KMS-11 (cell line): ENCODE measurements around the gene PCDHGA10.
"Not testable (repeated sequence)": the region's sequence is repeated elsewhere in the genome, so short reads cannot be mapped to it uniquely, and the experiment has no call there.

ENCODE experiments used
- H2AFZ ChIP-seq: fragments of 200-600 bp; sonication (generic); 2 replicates; pipeline ENCODE4 v1.6.1; 2016; ENCODE audit warnings: antibody characterized with exemption, mixed run types, low read depth
- H3K27ac ChIP-seq: fragments of 200-600 bp; sonication (generic); 2 replicates; pipeline ENCODE4 v1.6.1; 2016; ENCODE audit warnings: mild to moderate bottlenecking, mixed run types
- H3K27me3 ChIP-seq: fragments of 200-600 bp; sonication (generic); 2 replicates; pipeline ENCODE4 v1.6.1; 2017; ENCODE audit warnings: mild to moderate bottlenecking, low read depth, mixed run types, moderate library complexity; ENCODE audit not compliant: insufficient read depth
- H3K36me3 ChIP-seq: fragments of 200-600 bp; sonication (generic); 2 replicates; pipeline ENCODE4 v1.6.1; 2017; ENCODE audit warnings: mild to moderate bottlenecking, mixed run types; ENCODE audit not compliant: insufficient read depth
- H3K4me1 ChIP-seq: fragments of 200-600 bp; sonication (generic); 2 replicates; pipeline ENCODE4 v1.6.1; 2016; ENCODE audit warnings: mild to moderate bottlenecking, low read depth, mixed run types; ENCODE audit not compliant: poor library complexity, severe bottlenecking
- H3K4me2 ChIP-seq: fragments of 200-600 bp; sonication (generic); 2 replicates; pipeline ENCODE4 v1.7.0; 2016; ENCODE audit warnings: mild to moderate bottlenecking, mixed run types
- H3K4me3 ChIP-seq: fragments of 200-600 bp; sonication (generic); IDR thresholded peaks from 2 replicates; pipeline ENCODE4 v1.6.1; 2017; ENCODE audit warnings: low read depth, low read length, mixed read lengths; ENCODE audit not compliant: insufficient read depth
- H3K79me2 ChIP-seq: fragments of 200-600 bp; sonication (generic); 2 replicates; pipeline ENCODE4 v1.6.1; 2016; ENCODE audit warnings: low read depth, mixed run types; ENCODE audit not compliant: insufficient read depth
- H3K9ac ChIP-seq: fragments of 200-600 bp; sonication (generic); 2 replicates; pipeline ENCODE4 v1.6.1; 2016; ENCODE audit warnings: mild to moderate bottlenecking, mixed run types
- H4K20me1 ChIP-seq: fragments of 200-600 bp; sonication (generic); 2 replicates; pipeline ENCODE4 v1.6.1; 2016; ENCODE audit warnings: mild to moderate bottlenecking, mixed run types; ENCODE audit not compliant: insufficient read depth
- TF ChIP-seq, protein P1 (sequence below): fragments of 200-600 bp; sonication (generic); conservative IDR thresholded peaks from 2 replicates; pipeline ENCODE4 v1.6.1; 2017; ENCODE audit warnings: low read depth, mild to moderate bottlenecking, antibody characterized with exemption, low read length, moderate library complexity, mixed read lengths

The PCDHGA10 gene

DNA sequence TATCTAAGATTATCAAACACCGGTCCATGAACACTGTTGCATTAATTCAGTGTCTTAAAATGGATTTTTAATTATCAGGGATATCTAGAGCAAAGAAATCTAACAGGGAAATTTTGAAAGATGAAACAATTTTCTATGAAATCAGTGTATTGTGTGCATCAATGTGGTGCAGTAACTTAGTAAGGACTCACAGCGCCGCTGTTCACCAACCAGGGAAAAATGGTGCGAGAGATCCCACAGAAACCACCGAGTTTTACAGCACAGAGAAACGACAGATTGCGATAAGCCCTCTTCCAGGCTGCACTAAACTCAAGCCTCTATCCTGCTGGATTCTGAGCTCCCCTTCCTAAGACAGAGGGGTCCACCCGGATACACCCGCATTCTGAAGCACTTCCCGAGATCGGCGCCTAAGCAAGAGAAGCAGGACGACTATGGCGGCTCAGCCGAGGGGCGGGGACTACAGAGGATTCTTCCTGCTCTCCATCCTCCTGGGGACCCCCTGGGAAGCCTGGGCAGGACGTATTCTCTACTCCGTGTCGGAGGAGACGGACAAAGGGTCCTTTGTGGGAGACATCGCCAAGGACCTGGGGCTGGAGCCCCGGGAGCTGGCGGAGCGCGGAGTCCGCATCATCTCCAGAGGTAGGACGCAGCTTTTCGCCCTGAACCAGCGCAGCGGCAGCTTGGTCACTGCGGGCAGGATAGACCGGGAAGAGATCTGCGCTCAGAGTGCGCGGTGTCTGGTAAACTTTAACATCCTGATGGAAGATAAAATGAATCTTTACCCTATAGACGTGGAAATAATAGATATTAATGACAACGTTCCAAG lies 30.1 kb upstream of the PCDHGA10 start, which contains the start of gene PCDHGA7:
PCDHGA7 (plus strand) TSS at position 274 of the 826 bp plus-strand sequence; CDS start at position 432, 158 bp downstream.
- no peak within 1 kb of the TSS for H3K4me2 ChIP-seq
- no peak within 1 kb of the TSS for H3K9ac ChIP-seq
- no peak within 1 kb of the TSS for H2AFZ ChIP-seq
- no peaks in the 10 kb centered on the region for H3K79me2 ChIP-seq
- no peaks in the 10 kb centered on the region for H4K20me1 ChIP-seq
- no peak within 1 kb of the TSS for H3K4me3 ChIP-seq
- no peaks in the 10 kb centered on the region for H3K4me1 ChIP-seq
- TF ChIP-seq, protein P1, sequence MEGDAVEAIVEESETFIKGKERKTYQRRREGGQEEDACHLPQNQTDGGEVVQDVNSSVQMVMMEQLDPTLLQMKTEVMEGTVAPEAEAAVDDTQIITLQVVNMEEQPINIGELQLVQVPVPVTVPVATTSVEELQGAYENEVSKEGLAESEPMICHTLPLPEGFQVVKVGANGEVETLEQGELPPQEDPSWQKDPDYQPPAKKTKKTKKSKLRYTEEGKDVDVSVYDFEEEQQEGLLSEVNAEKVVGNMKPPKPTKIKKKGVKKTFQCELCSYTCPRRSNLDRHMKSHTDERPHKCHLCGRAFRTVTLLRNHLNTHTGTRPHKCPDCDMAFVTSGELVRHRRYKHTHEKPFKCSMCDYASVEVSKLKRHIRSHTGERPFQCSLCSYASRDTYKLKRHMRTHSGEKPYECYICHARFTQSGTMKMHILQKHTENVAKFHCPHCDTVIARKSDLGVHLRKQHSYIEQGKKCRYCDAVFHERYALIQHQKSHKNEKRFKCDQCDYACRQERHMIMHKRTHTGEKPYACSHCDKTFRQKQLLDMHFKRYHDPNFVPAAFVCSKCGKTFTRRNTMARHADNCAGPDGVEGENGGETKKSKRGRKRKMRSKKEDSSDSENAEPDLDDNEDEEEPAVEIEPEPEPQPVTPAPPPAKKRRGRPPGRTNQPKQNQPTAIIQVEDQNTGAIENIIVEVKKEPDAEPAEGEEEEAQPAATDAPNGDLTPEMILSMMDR: no peak
- no peaks in the 10 kb centered on the region for H3K36me3 ChIP-seq
- H3K27me3 ChIP-seq: no peaks in the 10 kb centered on the region
- no peak within 1 kb of the TSS for H3K27ac ChIP-seq

DNA sequence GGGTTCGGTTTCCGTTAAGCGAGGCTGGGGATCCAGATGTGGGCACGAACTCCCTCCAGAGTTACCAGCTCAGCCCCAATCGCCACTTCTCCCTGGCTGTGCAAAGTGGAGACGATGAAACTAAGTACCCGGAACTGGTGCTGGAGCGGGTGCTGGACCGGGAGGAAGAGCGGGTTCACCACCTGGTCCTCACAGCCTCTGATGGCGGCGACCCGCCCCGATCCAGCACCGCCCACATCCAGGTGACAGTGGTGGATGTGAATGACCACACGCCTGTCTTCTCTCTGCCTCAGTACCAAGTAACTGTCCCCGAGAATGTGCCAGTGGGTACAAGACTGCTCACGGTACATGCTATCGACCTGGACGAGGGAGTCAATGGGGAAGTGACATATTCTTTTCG lies 29.4 kb upstream of the PCDHGA10 start:
- Histone ChIP-seq H3K27me3 (no peaks in the 10 kb centered on the region), H2AFZ (no peak overlapping the region), H3K79me2 (no peaks in the 10 kb centered on the region), H3K4me1 (no peaks in the 10 kb centered on the region), H3K9ac (no peak overlapping the region), H3K4me3 (no peak overlapping the region), H3K27ac (no peak overlapping the region), H3K36me3 (no peaks in the 10 kb centered on the region), H4K20me1 (no peaks in the 10 kb centered on the region), H3K4me2 (no peak overlapping the region)
- TF ChIP-seq, protein P1: no peak

DNA sequence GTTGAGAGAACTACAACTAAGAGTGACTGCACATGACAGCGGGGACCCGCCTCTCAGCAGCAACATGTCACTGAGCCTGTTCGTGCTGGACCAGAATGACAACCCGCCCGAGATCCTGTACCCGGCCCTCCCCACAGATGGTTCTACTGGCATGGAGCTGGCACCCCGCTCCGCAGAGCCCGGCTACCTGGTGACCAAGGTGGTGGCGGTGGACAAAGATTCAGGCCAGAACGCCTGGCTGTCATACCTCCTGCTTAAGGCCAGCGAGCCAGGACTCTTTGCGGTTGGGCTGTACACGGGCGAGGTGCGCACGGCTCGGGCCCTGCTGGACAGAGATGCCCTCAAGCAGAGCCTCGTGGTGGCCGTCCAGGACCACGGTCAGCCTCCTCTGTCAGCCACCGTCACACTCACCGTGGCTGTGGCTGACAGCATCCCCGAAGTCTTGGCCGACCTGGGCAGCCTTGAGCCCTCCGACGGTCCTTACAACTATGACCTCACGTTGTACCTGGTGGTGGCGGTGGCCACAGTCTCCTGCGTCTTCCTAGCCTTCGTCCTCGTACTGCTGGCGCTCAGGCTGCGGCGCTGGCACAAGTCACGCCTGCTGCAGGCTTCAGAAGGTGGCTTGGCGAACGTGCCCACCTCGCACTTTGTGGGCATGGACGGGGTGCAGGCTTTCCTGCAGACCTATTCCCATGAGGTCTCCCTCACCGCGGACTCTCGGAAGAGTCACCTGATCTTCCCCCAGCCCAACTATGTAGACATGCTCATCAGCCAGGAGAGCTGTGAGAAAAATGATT lies 28.1 kb upstream of the PCDHGA10 start:
- TF ChIP-seq, protein P1: no peak
- Histone ChIP-seq H3K27ac (no peak overlapping the region), H2AFZ (no peak overlapping the region), H3K4me3 (no peak overlapping the region), H4K20me1 (no peaks in the 10 kb centered on the region), H3K9ac (no peak overlapping the region), H3K36me3 (no peaks in the 10 kb centered on the region), H3K27me3 (no peaks in the 10 kb centered on the region), H3K4me2 (no peak overlapping the region), H3K4me1 (no peaks in the 10 kb centered on the region), H3K79me2 (no peaks in the 10 kb centered on the region)

DNA sequence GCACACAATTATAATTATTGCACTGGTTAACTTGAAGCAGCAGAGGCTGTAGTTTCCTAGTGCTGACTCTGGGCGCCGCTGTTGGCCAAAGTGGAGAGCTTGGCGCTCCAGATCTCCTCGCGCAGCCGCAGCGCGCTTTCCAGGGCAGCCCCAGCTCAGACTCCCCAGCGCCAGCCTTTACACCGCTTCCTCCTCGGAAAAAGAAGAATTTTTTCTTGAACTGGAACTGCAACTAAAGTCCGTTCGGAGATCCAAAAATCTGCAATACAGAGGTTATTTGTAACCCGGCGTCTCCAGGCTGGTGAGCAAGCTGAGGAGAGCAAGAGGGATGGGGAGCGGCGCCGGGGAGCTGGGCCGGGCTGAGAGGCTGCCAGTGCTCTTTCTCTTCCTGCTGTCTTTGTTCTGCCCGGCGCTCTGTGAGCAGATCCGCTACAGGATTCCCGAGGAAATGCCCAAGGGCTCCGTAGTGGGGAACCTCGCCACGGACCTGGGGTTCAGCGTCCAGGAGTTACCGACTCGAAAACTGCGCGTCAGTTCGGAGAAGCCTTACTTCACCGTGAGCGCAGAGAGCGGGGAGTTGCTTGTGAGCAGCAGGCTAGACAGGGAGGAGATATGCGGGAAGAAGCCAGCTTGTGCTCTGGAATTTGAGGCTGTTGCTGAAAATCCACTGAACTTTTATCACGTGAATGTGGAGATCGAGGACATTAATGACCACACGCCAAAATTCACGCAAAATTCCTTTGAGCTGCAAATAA lies 25.1 kb upstream of the PCDHGA10 start, which contains the start of gene PCDHGB4:
PCDHGB4 (plus strand) TSS at position 142 of the 755 bp plus-strand sequence; CDS start at position 329, 187 bp downstream.
- not testable (repeated sequence) for H3K4me2 ChIP-seq, H3K4me1 ChIP-seq, H2AFZ ChIP-seq, H3K4me3 ChIP-seq, H3K79me2 ChIP-seq, H4K20me1 ChIP-seq, H3K27me3 ChIP-seq, H3K27ac ChIP-seq, H3K36me3 ChIP-seq, H3K9ac ChIP-seq
